K562 (cell line): Measurements from ENCODE around the gene LYST. TPM values are rescaled to one million over a fixed set of nuclear protein-coding genes. Genes with fewer than 3 reads are reported as not detected.

Experiments used
- ATAC-seq: fragments of 200-7000 bp; cut with Tn5 transposase; 3 replicates; pipeline ENCODE4 v1.9.1; 2020; ENCODE audit warnings: moderate library complexity
- BruUV-seq: library from RNA; stranded (reverse); fragments of 400-500 nt; replicated peaks from 2 replicates; lab custom pipeline; 2021; lab: Mats Ljungman, UMichigan
- CTCF ChIA-PET: fragments of 300-600 bp; formaldehyde crosslinking; extraction: SDS; loops from one replicate; lab custom pipeline; 2021; ENCODE audit warnings: low intra/inter-chr PET ratio; lab: Yijun Ruan, JAX
- POLR2A ChIA-PET: fragments of 300-600, 350-650 bp; sonication (Branson Sonifier 250); formaldehyde crosslinking; extraction: SDS; loops from one replicate; lab custom pipeline; 2021; ENCODE audit warnings: antibody characterized with exemption, inconsistent platforms; lab: Yijun Ruan, JAX
- DNase-seq, 4 experiments: peaks; one replicate each; pipeline versions ENCODE4 v3.0.0 to v3.0.0-alpha.2; 2011 to 2018; ENCODE audit warnings: low spot score in 3 of 4, mixed read lengths in 3 of 4; ENCODE audit errors: extremely low read depth in 1 of 4
- FAIRE-seq: peaks from 2 replicates; lab custom pipeline; 2011; peaks lifted over from hg19 to GRCh38; lab: Jason Lieb, UNC
- H2AFZ ChIP-seq: 2 replicates; pipeline ENCODE4 v1.6.0; 2011; ENCODE audit warnings: low read depth, low read length, control low read depth, inconsistent platforms
- H3K27ac ChIP-seq: fragments of 200-600 bp; 3 replicates; pipeline ENCODE4 v1.8.0; 2011; ENCODE audit warnings: low read depth, mild to moderate bottlenecking, control low read depth, inconsistent platforms, low read length, moderate library complexity, mixed read lengths; ENCODE audit errors: extremely low read depth
- H3K27me3 ChIP-seq, 2 experiments: fragments of 300-600 bp in 1 of 2; 2 replicates in 1 of 2; 3 replicates in 1 of 2; pipeline versions ENCODE4 v1.6.0 to v1.8.0; 2011; ENCODE audit warnings: inconsistent platforms in 2 of 2, low read length in 2 of 2, mild to moderate bottlenecking in 1 of 2, mixed read lengths in 1 of 2, moderate library complexity in 1 of 2; ENCODE audit not compliant: control insufficient read depth in 2 of 2, insufficient read depth in 2 of 2
- H3K36me3 ChIP-seq: fragments of 300-600 bp; 3 replicates; pipeline ENCODE4 v1.8.0; 2011; ENCODE audit warnings: mild to moderate bottlenecking, low read length, inconsistent platforms; ENCODE audit not compliant: control insufficient read depth, insufficient read depth
- H3K4me1 ChIP-seq, 2 experiments: fragments of 200-600 bp in 1 of 2; replicated peaks in 1 of 2; 2 replicates in 1 of 2; 3 replicates in 1 of 2; pipeline versions ENCODE4 v1.5.1 to v1.8.0; 2011; ENCODE audit warnings: inconsistent platforms in 2 of 2, low read length in 2 of 2, mild to moderate bottlenecking in 1 of 2, mixed read lengths in 1 of 2, moderate library complexity in 1 of 2; ENCODE audit not compliant: control insufficient read depth in 2 of 2, insufficient read depth in 2 of 2
- H3K4me2 ChIP-seq: 2 replicates; pipeline ENCODE4 v1.6.1; 2011; ENCODE audit warnings: low read length, control low read depth, inconsistent platforms, mixed read lengths; ENCODE audit not compliant: insufficient read depth
- H3K4me3 ChIP-seq: fragments of 200-600 bp; sonication (generic), shearing (Covaris generic); 2 replicates; pipeline ENCODE4 v1.5.1; 2016; ENCODE audit warnings: control low read depth, inconsistent platforms
- H3K79me2 ChIP-seq: fragments of 200-600 bp; 3 replicates; pipeline ENCODE4 v1.8.0; 2011; ENCODE audit warnings: low read length, inconsistent platforms; ENCODE audit not compliant: control insufficient read depth, insufficient read depth
- H3K9ac ChIP-seq, 2 experiments: 2 replicates each; pipeline versions ENCODE4 v1.6.0 to v1.6.1; 2011; ENCODE audit warnings: low read depth in 2 of 2, low read length in 2 of 2, control low read depth in 1 of 2, inconsistent platforms in 1 of 2, mild to moderate bottlenecking in 1 of 2, mixed read lengths in 1 of 2; ENCODE audit not compliant: insufficient read depth in 1 of 2
- H3K9me1 ChIP-seq: one replicate; pipeline ENCODE4 v1.6.0; 2011; ENCODE audit warnings: inconsistent platforms, mild to moderate bottlenecking, low read length, moderate library complexity; ENCODE audit not compliant: control insufficient read depth, insufficient read depth
- H3K9me3 ChIP-seq: replicated peaks from 2 replicates; pipeline ENCODE4 v1.5.1; 2011; ENCODE audit warnings: low read depth, low read length, inconsistent platforms; ENCODE audit not compliant: control insufficient read depth, insufficient read depth
- H4K20me1 ChIP-seq: replicated peaks from 2 replicates; pipeline ENCODE4 v1.6.1; 2011; ENCODE audit warnings: low read length, inconsistent platforms, mixed read lengths; ENCODE audit not compliant: control insufficient read depth, insufficient read depth
- ATF6 ChIP-seq: sonication (generic); formaldehyde crosslinking; IDR thresholded peaks from 2 replicates; pipeline ENCODE4 v1.4.0; 2020; ENCODE audit warnings: mild to moderate bottlenecking, missing genetic modification reagents
- DDX20 ChIP-seq: fragments of 450-650 bp; IDR thresholded peaks from 2 replicates; pipeline ENCODE4 v1.6.1; 2016; ENCODE audit warnings: missing genetic modification characterization, low read depth, mild to moderate bottlenecking, missing compliant biosample characterization, moderate library complexity
- GATAD2B ChIP-seq: fragments of 450-650 bp; IDR thresholded peaks from 2 replicates; pipeline ENCODE4 v1.6.1; 2017; ENCODE audit warnings: mild to moderate bottlenecking, borderline replicate concordance
- GTF2F1 ChIP-seq: IDR thresholded peaks from 2 replicates; pipeline ENCODE4 v1.6.1; 2011; ENCODE audit warnings: low read depth, low read length, improper control_type of control experiment
- JUNB ChIP-seq: fragments of 450-650 bp; formaldehyde crosslinking; conservative IDR thresholded peaks from 2 replicates; pipeline ENCODE4 v1.4.0; 2020; ENCODE audit warnings: mild to moderate bottlenecking
- MAZ ChIP-seq, 2 experiments: fragments of 450-650 bp in 1 of 2; sonication (generic) in 1 of 2; formaldehyde crosslinking; IDR thresholded peaks in 1 of 2; conservative IDR thresholded peaks in 1 of 2; 2 replicates each; pipeline versions ENCODE4 v1.4.0 to v1.5.0; 2020; ENCODE audit warnings: mild to moderate bottlenecking in 1 of 2, missing genetic modification reagents in 1 of 2
- NCOA4 ChIP-seq: fragments of 450-650 bp; IDR thresholded peaks from 2 replicates; pipeline ENCODE4 v1.6.1; 2018; ENCODE audit warnings: mild to moderate bottlenecking; ENCODE audit not compliant: partially characterized antibody
- NUFIP1 ChIP-seq: fragments of 450-650 bp; IDR thresholded peaks from 2 replicates; pipeline ENCODE4 v1.6.1; 2018; ENCODE audit not compliant: partially characterized antibody
- USF2 ChIP-seq: sonication (generic); formaldehyde crosslinking; IDR thresholded peaks from 2 replicates; pipeline ENCODE4 v1.5.0; 2020; ENCODE audit warnings: missing genetic modification reagents
- ZBTB11 ChIP-seq, 3 experiments: fragments of 200-800 bp in 1 of 3; fragments of 250-450 bp in 1 of 3; fragments of 450-650 bp in 1 of 3; sonication (Bioruptor Pico) in 1 of 3; sonication (Bioruptor generic) in 1 of 3; formaldehyde crosslinking in 1 of 3; IDR thresholded peaks; 2 replicates each; pipeline versions ENCODE4 v1.6.1 to v1.8.0; 2016 to 2022; ENCODE audit warnings: mild to moderate bottlenecking in 2 of 3, missing genetic modification characterization in 2 of 3, missing compliant biosample characterization in 1 of 3, moderate library complexity in 1 of 3
- ZBTB17 ChIP-seq: fragments of 450-650 bp; formaldehyde crosslinking; IDR thresholded peaks from 2 replicates; pipeline ENCODE4 v1.4.0; 2020; ENCODE audit warnings: mild to moderate bottlenecking
- ZNF121 ChIP-seq: sonication (generic); formaldehyde crosslinking; conservative IDR thresholded peaks from 2 replicates; pipeline ENCODE4 v1.8.0; 2022; ENCODE audit warnings: missing genetic modification reagents
- ZNF175 ChIP-seq: fragments of 200-800 bp; sonication (Bioruptor generic); IDR thresholded peaks from 2 replicates; pipeline ENCODE4 v1.6.1; 2016; ENCODE audit warnings: low read depth, mild to moderate bottlenecking, missing genetic modification characterization, missing compliant biosample characterization
- WGBS: fragments of 100-300 bp; shearing (Covaris generic); methylation state at CpG from one replicate; pipeline ENCODE4 v1.1.6; 2016; ENCODE audit warnings: low coverage, mixed read lengths; ENCODE audit not compliant: insufficient coverage; ENCODE audit errors: missing lambda C conversion rate; 5-methylcytosine and 5-hydroxymethylcytosine counted together
- in situ Hi-C: fragments of 300-500 bp; cut with MboI; formaldehyde crosslinking; loops from 4 replicates; pipeline ENCODE4 v1.15.0; 2018; ENCODE audit warnings: inconsistent platforms, mixed read lengths
- intact Hi-C: fragments of 100-400 bp; cut with micrococcal nuclease; formaldehyde crosslinking; loops from 2 replicates; pipeline ENCODE4 v1.14.2; 2022
- polyA plus RNA-seq, 8 experiments: library from polyadenylated mRNA; depleted of rRNA in 4 of 8; stranded (reverse) in 5 of 8; unstranded in 3 of 8; fragments of >200 nt; fragmentation: Nextera tagmentation in 2 of 8; fragmentation: Illumina TruSeq in 1 of 8; extraction: Ambion mirVana in 2 of 8; extraction: Trizol in 1 of 8; gene quantifications; 2 replicates each; pipeline versions ENCODE4 v1.2.1 to v1.2.3, GENCODE V29; 2011 to 2014; ENCODE audit warnings: inconsistent platforms in 1 of 8, missing spikeins in 1 of 8
- total RNA-seq, 7 experiments: library from RNA; depleted of rRNA in 6 of 7; stranded (reverse); fragments of >200 nt in 6 of 7; fragmentation: Illumina TruSeq in 2 of 7; extraction: Trizol in 2 of 7; gene quantifications; 2 replicates each; pipeline versions ENCODE4 v1.2.1 to v1.2.3, GENCODE V29; 2011 to 2021; ENCODE audit warnings: low replicate concordance in 1 of 7

LYST gene
- total and polyA plus RNA-seq, 9 of the 15 experiments (the other 6 are each of a cell fraction or from before 2014, with no cell fraction given) = 0.73 to 2.4 (median 1.4) TPM

DNA sequence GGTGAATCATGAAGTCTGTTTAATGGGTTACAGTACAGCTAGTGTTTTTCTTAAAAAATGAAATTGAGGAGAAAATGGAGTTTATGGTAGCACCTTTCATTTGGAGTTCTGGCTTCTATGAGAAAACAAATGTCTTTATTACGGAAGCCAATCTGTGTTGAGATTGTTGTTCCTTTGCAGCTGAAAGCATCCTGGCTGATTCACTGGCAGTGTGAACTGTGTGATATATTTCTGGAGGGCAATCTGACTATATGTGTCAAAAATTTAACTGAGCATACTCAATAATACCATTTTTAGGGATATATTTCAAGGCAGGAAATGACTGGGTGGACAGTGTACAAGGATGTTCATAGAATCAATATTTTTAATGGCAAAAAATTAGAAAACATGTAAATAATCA is 46.6 kb upstream of the LYST start:
- Histone ChIP-seq H3K9ac (no peak overlapping the region), H3K27ac (no peak overlapping the region), H3K4me3 (no peak overlapping the region), H3K9me3 (no peaks in the 10 kb centered on the region), H3K9me1 (no peaks in the 10 kb centered on the region), H3K4me1 (no peaks in the 10 kb centered on the region), H3K4me2 (no peak overlapping the region), H3K79me2 (no peaks in the 10 kb centered on the region), H2AFZ (no peak overlapping the region), H3K27me3 (peaks cover 24 to 36% of the 10 kb centered on the region in 2 experiments; a peak in 4 of 5 replicates), H3K36me3 (no peaks in the 10 kb centered on the region), H4K20me1 (no peaks in the 10 kb centered on the region)
- ATAC-seq (no peak), FAIRE-seq (no peak), DNase-seq (no peak)
- intact Hi-C loops (no loop called here), in situ Hi-C loops (no loop called here)
- TF ChIP-seq NCOA4 (no peak), GATAD2B (no peak), MAZ (CRISPR knock-in tag; conservative IDR thresholded peaks at IDR 0.05 in 1 of 2, IDR thresholded peaks at IDR 0.05 in 1 of 2) (no peak), JUNB (no peak), ZNF175 (CRISPR knock-in tag) (no peak), ZBTB17 (CRISPR knock-in tag) (no peak), ZNF121 (CRISPR knock-in tag) (no peak), NUFIP1 (no peak), ZBTB11 (CRISPR knock-in tag; IDR thresholded peaks at IDR 0.05) (no peak), GTF2F1 (no peak), USF2 (no peak), ATF6 (no peak), DDX20 (no peak)
- POLR2A ChIA-PET = no interaction called here
- CTCF ChIA-PET = no interaction called here
- BruUV-seq = no TSS peak
- 0% methylated on average over 1 of the region's 1 CpG for WGBS
